ENCODE results near the gene ARPP19. TPM values are rescaled to one million over a fixed set of nuclear protein-coding genes. Genes with fewer than 3 reads are reported as not detected.
"Not testable (repeated sequence)": the region's sequence is repeated elsewhere in the genome, so short reads cannot be mapped to it uniquely, and the experiment has no call there.

The ARPP19 gene
- polyA plus RNA-seq, 1 donor: 147 TPM

GRCh38 chr15:52556524-52557273, 12.1 kb downstream of the ARPP19 start:
- DNase-seq: no peak

GRCh38 chr15:52552303-52552702, 16.5 kb downstream of the ARPP19 start:
- DNase-seq: no peak

- no peak for DNase-seq
Observed at GRCh38 chr15:52551762-52552161, 17.1 kb downstream of the ARPP19 start.

GRCh38 chr15:52551186-52551585, 17.6 kb downstream of the ARPP19 start:
- DNase-seq: not testable (repeated sequence)

GRCh38 chr15:52546031-52546751, 22.6 kb downstream of the ARPP19 start:
- no peak for DNase-seq

GRCh38 chr15:52540374-52541012, 28.3 kb downstream of the ARPP19 start:
- no peak for DNase-seq

- DNase-seq: no peak
Observed at GRCh38 chr15:52537459-52537858, 31.4 kb downstream of the ARPP19 start.

GRCh38 chr15:52532427-52532826, 36.4 kb downstream of the ARPP19 start:
- DNase-seq: no peak

GRCh38 chr15:52529940-52530339, 38.9 kb downstream of the ARPP19 start:
- no peak for DNase-seq

- peak; percentile 15 for DNase-seq
Observed at GRCh38 chr15:52529341-52529924, 39.4 kb downstream of the ARPP19 start.

GRCh38 chr15:52528564-52529340, 40.1 kb downstream of the ARPP19 start, which contains the start of gene MYO5A:
Gene MYO5A (minus strand): TSS chr15:52528880. CDS start chr15:52528806, 74 bp downstream.
- DNase-seq: peak; percentile 50

GRCh38 chr15:52527911-52528563, 40.8 kb downstream of the ARPP19 start:
- DNase-seq: peak; percentile 35

GRCh38 chr15:52527196-52527910, 41.5 kb downstream of the ARPP19 start:
- no peak for DNase-seq

GRCh38 chr15:52524223-52525136, 44.4 kb downstream of the ARPP19 start:
- DNase-seq: no peak

GRCh38 chr15:52523647-52524046, 45.2 kb downstream of the ARPP19 start:
- no peak for DNase-seq

- no peak for DNase-seq
Observed at GRCh38 chr15:52523192-52523591, 45.6 kb downstream of the ARPP19 start.

GRCh38 chr15:52521682-52522081, 47.1 kb downstream of the ARPP19 start:
- no peak for DNase-seq

- DNase-seq: no peak
Observed at GRCh38 chr15:52520421-52520820, 48.4 kb downstream of the ARPP19 start.

Measured in left kidney (tissue), 2 donors.